Activated naive CD4-positive, alpha-beta T cell treated with anti-CD3 and anti-CD28 coated beads, Interleukin-2, amount 50 U/mL, for 16 hours (primary cell): ENCODE measurements around the gene SPPL3.
"Not testable (repeated sequence)": the region's sequence is repeated elsewhere in the genome, so short reads cannot be mapped to it uniquely, and the experiment has no call there.

Source experiments
- DNase-seq: peaks from one replicate; pipeline ENCODE4 v3.0.0-alpha.2; 2020

Gene SPPL3

DNA sequence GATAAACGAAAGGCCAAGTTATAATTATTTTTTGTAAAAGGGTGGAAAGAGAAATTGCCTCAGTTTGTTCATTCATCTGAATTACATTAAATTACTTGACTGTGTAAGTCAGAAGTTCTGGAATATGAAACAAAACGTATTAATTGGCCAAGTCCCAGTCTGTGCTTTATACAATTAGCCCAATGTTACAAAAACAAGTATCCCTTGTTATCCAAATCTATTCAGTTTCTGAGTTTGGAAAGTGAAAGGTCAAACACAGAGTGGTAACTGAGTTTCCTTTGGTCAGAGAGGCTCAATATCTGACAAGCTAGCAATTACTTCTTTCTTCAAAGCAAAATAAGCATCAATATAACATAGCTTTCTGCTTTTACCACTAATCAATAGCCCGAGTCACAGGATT, 62.6 kb downstream of the SPPL3 start:
- no peak for DNase-seq

DNA sequence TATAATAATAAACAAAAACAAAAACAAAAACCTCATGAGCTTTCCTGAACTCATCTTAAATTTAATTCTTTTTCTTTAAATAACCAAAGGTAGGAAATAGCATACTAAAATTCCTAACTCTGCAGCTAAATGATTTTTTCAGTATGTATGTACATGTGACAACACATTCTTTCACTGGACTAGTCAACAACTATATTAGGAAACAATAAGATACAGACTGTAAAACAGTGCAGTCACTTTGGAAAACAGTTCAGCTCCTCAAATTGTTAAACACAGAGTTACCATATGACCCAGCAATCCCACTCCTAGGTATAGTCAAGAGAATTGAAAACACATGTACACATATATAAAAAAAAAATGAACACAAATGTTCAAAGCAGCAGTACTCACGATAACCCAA, 64.7 kb downstream of the SPPL3 start:
- DNase-seq: no peak

- DNase-seq: not testable (repeated sequence)
Measured at GRCh38 chr12:120838629-120839383, 65.4 kb downstream of the SPPL3 start.

DNA sequence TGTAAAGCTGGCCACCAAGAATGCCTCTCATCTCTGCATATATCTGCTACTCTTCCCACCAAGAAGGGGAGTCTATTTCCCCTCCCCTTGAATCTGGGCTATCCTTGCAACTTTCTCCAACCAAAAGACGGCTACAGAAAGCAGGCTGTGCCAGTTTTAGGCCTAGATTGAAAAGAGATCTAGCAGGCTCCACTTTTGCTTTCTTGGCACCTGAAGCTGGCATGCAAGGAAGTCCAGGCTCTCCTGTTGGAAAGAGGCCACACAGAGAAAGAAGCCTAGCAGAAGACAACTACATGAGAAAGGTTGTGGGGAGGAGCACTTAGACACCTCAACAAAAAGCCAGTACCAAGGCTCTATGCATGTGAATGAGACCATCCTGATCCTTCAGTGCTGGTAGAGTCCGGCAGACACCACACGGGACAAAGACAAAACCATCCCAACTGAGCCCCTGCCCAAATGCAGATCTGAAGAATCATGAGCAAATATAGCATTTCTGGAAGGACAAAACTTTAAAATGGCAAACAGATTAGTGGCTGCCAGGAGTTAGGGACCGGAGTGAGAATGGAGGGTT, 68.0 kb downstream of the SPPL3 start:
- DNase-seq: no peak

DNA sequence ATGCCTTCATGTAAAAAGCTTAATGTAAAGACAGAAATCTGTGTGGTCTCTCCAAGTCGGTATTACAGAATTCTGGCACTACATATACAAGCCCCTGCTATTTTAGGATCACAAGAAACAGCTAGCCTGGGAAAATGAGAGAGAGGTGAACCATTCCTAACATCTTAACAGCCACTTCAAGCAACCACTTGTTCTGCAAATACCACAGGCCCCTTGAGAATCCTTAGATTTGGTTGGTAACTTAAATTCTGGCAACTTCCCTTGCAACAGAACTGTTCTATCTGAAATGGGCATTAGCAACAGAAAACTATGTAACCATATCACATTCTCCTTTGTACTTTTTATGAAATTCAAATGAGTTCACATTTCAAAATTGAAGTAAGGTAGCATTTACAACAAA, 68.5 kb downstream of the SPPL3 start:
- DNase-seq: no peak

- no peak for DNase-seq
Measured at GRCh38 chr12:120835304-120835612, 68.9 kb downstream of the SPPL3 start.

DNA sequence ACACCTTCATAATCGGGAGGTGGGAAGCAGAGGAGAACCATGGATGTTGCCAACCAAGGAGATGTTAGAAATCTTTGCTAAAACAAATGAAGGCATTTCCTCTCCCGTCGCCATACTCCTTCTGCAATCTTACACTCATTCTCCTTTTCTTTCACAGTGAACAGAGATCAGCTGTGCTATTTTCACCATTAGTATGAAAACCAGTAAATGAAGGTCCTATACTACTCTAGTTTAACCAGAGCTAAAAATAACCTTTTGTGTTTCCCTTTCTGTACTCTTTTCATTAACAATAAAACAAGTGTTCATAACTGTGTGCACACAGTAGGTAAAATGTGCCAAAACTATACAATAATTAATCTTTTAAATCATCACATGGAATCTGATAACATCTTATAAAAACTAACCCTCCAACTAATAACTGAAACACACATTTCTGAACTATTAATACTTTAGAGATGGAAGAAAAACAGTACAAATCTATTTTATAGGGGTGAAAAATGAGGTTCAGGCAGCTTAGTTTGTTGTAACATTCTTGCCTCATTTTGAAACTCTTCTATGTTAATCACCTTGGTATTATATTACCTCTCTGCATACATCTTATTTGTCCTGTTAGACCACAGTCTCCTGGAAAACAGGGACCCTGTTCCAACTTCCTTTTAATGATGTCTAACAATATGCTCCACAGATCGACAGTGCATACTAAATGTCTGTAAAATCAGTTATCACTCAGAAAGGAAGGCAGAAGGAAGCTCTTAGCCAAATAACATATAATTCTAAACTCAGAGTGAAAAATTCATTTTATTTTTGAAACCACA, 69.5 kb downstream of the SPPL3 start:
- no peak for DNase-seq

DNA sequence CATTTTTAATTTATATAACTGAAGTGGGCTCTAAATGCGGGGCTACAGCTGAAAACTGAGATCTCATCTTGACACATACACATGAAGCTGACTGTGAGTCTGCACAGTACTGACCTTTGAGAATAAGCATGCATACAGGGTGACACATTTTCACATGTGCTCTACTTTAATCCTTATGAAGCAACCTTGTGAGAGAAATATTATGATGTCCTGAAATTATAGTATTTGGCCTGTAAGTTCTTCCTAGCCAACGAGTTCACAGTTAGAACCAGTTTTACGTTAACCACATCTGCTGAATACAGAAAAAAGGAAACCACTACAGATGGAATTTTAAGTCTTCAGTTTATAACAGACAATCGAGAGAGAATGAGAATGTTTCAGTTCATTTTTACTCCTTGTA, 70.3 kb downstream of the SPPL3 start:
- no peak for DNase-seq

DNA sequence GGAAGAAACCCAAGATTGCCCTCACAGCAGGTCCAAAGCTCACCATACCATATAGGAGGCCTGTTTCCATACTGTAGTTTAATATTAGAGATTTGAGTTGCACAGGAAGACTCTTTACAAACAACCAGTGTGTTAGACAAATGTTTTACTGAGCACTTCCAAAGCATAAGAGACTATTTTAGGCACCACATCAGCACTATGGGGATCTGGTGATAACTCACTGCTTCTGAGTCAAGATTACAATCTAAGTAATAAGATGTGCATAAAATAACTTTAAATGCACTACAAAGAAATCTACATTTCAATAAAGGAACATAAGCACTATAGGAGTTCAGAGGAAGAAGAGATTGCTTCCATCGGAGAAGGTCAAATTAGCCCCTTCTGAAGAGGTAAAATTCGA, 71.4 kb downstream of the SPPL3 start:
- DNase-seq: no peak

GRCh38 chr12:120831648-120832267, 72.4 kb downstream of the SPPL3 start:
- DNase-seq: no peak

- no peak for DNase-seq
Measured at GRCh38 chr12:120830966-120831365, 73.2 kb downstream of the SPPL3 start.

DNA sequence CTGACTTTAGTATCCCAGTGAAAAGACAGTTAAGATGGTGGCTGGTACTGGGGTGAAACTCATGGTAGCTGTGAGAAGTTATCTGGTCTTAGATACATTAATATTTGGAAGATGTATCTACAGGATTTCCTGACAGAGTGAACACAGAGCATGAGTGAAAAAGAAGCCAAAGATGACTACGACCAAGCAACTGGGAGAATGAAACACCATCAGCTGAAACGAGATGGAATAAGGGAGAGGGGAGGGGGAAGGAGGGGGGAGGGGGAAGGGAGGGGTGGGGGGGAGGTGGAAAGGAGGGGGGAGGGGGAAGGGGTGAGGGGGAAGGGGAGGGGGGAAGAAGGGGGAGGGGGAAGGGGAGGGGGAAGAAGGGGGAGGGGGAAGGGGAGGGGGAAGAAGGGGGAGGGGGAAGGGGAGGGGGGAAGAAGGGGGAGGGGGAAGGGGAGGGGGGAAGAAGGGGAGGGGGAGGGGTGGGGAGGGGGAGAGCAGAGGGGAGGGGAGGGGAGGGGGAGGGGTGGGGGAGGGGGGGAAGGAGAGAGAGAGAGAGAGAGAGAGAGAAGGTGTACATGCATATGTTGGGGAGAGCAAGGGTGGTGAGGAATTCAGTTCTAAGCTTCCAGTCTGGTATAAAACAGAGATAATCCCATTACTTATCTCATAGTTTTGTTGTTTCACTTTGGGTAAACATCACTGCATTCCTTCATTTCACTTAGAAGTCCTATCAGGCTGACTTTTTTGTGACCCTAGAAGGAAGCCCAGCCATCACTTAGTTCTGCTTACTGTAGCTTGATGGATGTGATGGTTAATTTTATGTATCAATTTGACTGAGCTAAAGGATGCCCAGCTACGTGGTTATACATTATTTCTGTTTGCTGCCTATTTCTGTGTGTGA, 73.9 kb downstream of the SPPL3 start:
- DNase-seq: no peak

DNA sequence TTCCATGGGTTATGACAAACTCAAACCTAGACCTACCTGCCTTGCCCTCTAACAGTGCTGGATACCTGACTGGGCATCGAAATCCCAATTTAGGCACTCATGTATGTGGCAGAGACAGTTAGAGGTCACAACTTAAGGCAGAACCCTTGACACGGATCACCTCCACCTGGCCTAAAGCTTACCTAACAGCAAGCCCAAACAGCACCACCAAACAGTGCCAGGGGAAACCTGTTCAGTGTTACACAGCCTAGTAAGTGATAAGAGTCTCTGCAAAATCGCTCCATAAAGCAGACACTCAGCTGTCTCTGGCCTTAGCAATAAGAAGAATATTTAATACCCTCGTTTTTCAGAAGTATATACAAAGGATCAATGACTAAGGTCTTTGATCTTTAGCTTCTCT, 77.8 kb downstream of the SPPL3 start:
- DNase-seq: no peak

DNA sequence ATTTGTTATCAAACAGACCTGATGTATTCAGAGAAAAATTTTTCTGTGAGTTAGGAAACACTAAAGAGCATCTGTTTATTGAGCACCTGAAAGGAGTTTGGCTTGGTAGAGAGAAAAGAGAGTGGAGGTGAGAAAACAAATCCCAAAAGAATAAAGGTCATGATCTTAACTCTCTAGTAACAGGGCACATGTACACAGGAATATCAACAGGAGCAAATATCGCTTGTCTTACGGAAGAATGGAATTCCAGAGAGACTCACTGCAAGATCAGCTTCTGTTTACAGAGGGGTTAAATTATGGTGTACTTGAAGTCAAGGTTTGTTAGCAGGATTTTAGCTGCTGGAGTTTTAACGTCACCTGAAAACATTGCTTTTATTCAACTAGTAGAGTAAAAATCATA, 78.8 kb downstream of the SPPL3 start:
- DNase-seq: no peak

DNA sequence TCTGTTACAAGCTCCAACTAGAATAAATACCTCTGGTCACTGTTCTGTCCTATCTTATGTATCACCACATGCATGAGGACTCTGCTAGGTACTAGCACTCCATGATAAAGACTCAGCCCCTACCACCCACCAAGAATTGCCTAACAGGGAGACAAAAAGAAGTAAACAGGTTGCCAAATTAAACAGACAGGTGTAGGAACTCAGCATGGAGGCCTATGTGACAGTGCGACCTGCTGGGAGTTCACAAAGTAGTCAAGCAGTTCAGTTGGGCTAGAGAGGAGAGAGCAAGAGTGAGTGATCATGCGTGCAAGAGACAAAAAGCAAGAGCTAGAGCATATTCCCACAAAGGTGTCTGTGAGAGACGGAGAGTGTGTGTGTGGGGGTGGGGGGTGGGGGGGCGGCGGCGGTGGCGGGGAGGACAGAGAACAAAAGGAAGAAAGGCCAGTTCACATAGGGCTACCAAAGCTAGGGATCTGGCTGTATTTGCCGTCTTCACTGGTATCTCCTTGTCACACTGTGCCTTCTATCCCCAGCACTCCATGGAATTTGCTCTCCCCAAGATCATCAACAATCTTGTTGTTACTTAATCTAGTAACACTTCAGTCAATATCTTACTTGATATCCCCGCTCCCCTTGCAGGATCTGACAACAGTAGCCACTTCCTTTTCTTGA, 81.2 kb downstream of the SPPL3 start:
- DNase-seq: no peak

DNA sequence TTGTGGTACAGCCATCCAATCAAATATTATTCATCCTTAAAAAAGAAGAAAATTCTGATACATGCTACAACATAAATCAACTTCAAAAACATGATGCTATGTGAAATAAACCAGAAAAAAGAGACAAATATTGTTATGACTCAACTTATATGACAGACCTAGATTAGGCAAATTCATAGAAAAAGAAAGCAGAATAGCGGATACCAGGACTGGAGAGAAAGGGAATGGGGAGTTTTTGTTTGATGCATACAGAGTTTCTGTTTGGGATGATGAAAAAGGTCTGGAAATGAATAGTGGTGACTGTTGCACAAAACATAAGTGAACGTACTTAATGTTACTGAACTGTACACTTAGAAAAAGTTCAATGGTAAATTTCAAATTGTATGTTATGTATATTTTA, 82.3 kb downstream of the SPPL3 start:
- DNase-seq: no peak

DNA sequence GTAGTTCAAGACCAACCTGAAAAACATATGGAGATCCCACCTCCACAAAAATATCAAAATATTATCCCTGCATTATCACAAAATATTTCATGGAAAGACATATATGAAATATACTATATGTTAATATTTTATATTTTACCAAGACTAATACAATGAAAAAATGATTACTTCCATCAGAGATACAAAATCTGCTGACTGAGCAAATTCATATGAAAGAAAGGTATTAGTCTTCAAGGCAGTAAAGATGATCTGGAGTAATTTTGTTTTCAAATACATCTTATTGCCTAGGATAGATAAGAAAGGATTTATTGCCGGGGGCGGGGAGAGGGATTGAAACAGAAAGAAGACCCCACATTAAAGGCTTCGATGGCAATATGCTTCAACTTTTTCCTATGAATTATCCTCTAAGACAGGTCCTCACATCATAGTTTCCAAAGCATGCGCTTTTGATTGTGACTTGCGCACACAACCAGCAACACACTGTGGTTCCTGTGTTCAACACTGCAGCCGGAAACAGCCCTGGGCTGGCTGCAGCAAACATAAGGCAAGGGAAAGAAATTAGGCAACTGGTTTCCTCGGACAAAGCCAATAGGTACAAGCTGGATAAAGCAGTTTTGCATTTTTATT, 83.2 kb downstream of the SPPL3 start:
- DNase-seq: peak; percentile 60

DNA sequence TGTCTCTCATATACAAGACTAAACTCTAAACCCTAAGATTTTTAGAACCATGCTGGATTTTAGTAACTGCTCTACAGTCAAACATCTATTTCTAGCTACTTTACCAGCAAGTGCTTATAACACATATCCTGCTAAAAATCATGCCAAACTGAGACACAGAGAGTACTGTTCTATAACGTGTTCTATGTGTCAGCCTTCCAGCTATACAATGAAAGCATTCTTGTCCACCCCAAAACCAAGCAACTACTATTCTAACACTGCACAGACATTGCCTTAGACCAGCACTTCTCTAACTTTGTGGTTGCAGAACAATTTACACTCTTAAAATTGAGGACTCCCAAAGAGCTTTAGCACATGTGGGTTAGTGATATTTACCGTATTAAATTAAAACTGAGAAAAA, 85.7 kb downstream of the SPPL3 start:
- DNase-seq: no peak

- no peak for DNase-seq
Measured at GRCh38 chr12:120817559-120818330, 86.4 kb downstream of the SPPL3 start.

GRCh38 chr12:120816363-120816762, 87.8 kb downstream of the SPPL3 start:
- DNase-seq: no peak

DNA sequence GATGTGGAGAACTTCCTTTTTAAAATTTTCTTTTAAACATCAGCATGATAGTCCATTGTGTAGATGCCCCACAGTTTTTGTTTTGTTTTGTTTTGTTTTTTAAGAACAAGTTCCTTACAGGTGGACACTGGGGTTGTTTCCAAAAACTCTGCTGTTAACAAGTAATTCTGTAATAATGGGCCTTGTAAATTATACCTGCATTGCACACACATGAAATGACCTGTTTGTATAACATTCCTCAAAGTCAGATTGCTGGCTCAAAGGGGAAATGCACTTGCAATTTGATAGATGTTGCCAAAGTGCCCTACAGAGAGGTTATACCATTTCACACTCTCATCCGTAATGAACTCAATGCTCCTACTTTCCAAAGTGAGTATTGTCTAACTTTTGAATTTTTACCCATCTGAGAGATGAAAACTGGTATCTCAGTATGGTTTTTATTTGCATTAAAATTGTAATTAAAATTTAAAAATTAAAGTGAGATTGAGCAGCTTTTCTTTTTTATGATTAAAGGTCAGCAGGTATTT, 89.2 kb downstream of the SPPL3 start:
- DNase-seq: no peak
